ENCODE data around the gene TOP2A.

TOP2A gene

GRCh38 chr17:40355123-40355803, 62.4 kb downstream of the TOP2A start:
- DNase-seq = peak; percentile 29

GRCh38 chr17:40354221-40355122, 63.2 kb downstream of the TOP2A start:
- DNase-seq = no peak

GRCh38 chr17:40352779-40353394, 64.8 kb downstream of the TOP2A start:
- no peak for DNase-seq

- DNase-seq = no peak
Observed at GRCh38 chr17:40352237-40352778, 65.4 kb downstream of the TOP2A start.

GRCh38 chr17:40351359-40352236, 66.1 kb downstream of the TOP2A start:
- no peak for DNase-seq

- DNase-seq = no peak
Observed at GRCh38 chr17:40350689-40351358, 66.9 kb downstream of the TOP2A start.

GRCh38 chr17:40349895-40350688, 67.6 kb downstream of the TOP2A start:
- DNase-seq = no peak

- no peak for DNase-seq
Observed at GRCh38 chr17:40349477-40349894, 68.2 kb downstream of the TOP2A start.

- DNase-seq = no peak
Observed at GRCh38 chr17:40348562-40349476, 68.9 kb downstream of the TOP2A start.

GRCh38 chr17:40348136-40348504, 69.6 kb downstream of the TOP2A start:
- DNase-seq = no peak

GRCh38 chr17:40347319-40348135, 70.2 kb downstream of the TOP2A start:
- DNase-seq = no peak

GRCh38 chr17:40346765-40347158, 70.9 kb downstream of the TOP2A start:
- DNase-seq = no peak

- no peak for DNase-seq
Observed at GRCh38 chr17:40345994-40346764, 71.5 kb downstream of the TOP2A start.

GRCh38 chr17:40345161-40345993, 72.3 kb downstream of the TOP2A start:
- DNase-seq = peak; percentile 72

GRCh38 chr17:40344421-40345160, 73.1 kb downstream of the TOP2A start:
- no peak for DNase-seq

Data from NCI-H146 (cell line).